DMS79 (cell line): Measurements from ENCODE around the gene MYO16.
"Not testable (repeated sequence)": the region's sequence is repeated elsewhere in the genome, so short reads cannot be mapped to it uniquely, and the experiment has no call there.

Source experiments
- DNase-seq: peaks from one replicate; lab custom pipeline; 2025; lab: John Stamatoyannopoulos, UW

MYO16 gene

DNA sequence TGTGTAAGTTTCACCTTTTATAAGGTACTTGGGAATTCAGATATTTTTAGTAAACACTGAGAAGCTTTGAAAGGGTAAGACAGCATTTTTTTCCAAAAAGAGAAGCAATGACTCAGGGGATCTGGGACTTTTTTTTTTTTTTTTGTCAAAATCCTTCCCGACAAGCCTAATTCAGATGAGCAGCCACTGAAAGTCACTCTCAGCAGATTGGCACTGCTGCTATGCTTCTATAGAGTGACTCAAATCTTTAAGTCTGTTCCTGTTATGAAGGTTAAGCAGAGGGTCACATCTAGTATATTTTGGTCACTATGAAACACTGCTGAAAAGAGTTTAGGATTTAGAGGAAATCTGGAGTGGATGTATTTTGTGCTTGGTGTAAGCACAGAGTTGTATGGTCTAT, 571.1 kb downstream of the MYO16 start:
- no peak for DNase-seq

- no peak for DNase-seq
These were observed 574.2 kb downstream of the MYO16 start for GRCh38 chr13:109203587-109203986.

- DNase-seq: no peak
These were observed 574.8 kb downstream of the MYO16 start for GRCh38 chr13:109204252-109204651.

DNA sequence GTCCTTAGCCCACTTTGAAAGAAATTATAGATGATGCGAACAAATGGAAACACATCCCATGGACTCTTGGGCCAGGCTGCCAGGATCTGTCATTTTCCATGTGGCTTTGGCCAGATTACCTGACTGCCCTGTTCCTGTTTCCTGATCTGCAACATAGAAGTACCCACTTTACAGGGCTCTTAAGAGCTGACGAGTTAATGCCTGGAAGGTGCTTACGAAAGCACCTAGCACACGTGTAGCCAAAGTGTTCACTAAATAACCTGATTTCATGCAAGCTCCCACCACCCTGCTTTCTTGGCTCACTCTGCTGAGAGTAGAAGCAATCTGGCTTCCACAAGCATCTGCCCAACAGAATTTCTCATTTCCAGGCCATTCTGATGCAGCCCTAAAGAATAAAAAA, 575.2 kb downstream of the MYO16 start:
- DNase-seq: no peak

- DNase-seq: no peak
These were observed 575.9 kb downstream of the MYO16 start for GRCh38 chr13:109205315-109205714.

- DNase-seq: no peak
These were observed 577.2 kb downstream of the MYO16 start for GRCh38 chr13:109206616-109207015.

DNA sequence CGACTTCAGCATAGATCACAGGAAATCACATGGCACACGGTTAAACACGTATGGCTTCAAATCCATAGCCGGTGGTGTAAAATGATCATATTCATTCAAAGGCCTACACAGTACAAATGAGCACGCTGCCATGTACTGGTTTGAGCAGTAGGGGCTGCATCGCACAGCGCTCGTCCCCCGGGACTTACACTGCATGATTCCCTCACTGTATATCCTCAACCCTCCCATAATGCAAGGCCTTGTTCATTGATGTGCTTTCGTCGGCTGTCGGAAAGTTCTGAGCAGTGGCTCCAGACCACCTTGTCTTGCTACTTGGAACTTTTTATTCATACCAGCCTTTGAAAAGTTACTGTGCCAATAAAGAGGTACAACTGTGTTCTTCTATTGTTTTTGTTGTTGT, 578.2 kb downstream of the MYO16 start:
- DNase-seq: no peak

- DNase-seq: no peak
These were observed 579.1 kb downstream of the MYO16 start for GRCh38 chr13:109208522-109208921.

DNA sequence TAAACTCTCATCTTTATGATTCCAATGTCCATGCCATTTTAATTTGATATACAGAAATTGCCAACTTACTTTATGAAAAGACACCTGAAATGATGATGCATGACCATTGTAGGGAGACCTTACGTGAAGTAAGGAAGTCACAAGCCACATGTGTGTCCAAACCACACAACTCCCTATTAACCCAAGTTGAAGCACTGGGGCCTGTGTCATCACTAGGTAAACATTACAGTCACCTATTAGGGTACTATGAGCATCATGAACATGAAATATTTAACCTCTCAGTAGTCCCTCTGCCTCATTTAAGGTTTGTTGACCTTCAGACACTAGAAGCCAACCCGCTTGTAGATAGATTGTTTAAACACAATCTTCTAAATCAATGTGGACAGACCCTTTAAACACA, 580.1 kb downstream of the MYO16 start:
- no peak for DNase-seq

DNA sequence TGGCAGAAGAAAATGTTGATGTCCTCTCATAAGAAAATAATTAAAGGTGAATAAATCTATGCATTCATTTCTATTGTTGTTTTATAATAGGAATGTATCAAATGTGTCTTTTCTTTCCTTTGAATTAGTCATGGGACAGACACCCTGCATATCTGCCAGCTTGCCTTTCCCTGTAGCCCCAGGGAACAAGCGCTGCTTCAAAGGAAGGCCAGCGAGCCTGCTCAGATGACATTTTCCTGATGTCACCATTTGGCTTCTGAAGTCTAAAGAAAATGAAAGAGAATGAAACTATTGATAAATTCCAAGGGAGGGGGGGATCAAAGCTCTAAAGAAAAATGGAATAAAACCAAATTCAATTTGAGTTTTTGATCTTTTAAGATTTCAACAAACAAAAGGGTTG, 582.2 kb downstream of the MYO16 start:
- DNase-seq: no peak

DNA sequence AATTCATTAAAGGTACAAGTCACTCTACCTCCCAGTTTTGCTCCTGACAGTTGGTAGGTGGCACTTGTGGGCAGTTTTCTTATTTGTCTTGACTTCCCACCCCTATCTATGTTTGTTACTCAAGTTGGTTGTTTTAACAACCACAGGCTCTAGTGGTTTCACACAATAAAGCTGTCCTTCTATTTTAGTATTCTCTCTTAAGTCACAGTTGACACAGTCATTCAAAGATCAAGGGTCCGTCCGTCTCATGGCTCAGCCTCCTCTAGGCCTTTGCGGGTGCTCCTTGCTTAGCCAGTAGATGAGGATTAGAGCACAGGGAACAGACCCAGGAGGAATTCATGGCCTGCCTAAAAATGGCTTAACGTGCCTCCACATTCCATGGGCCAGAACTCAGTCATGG, 583.2 kb downstream of the MYO16 start:
- no peak for DNase-seq

DNA sequence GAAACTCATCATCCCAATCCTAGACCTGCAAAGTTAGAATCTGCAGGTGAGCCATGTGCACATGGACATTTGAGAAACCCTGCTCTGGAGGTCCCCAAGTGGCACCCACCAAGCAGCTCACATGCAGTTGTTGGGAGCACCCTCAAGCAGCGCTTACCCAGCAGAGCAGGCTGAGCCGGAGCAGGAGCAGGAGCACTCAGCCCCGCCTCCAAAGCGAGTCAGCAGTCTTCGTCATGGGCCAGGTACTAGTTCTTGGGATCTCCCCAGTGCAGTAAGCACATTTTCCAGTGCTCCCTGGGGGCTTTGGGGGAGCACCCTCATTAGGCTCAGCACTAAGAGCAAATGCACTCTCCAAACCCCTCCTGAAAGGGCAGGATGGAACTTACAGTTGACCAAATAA, 584.3 kb downstream of the MYO16 start:
- no peak for DNase-seq

GRCh38 chr13:109214393-109214792, 585.0 kb downstream of the MYO16 start:
- DNase-seq: no peak

DNA sequence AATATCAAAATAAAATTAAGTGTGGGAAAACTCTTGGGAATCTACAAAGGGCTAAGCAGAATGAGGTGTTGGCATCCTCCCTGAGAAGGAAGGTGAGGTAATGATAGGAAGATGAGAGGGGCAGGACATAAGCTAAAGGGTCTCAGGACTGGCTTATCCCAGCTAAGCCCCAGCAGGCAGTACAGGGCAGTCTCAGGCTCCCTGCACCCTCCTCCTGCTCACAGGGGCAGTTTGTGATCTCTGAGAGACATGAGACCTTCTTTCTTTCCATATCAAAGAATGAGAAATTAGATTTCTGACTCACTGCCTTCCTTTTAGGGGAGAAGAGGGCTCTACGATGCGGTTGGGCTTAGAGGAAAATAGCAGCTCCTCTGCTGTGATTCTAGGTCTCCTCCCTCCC, 586.0 kb downstream of the MYO16 start:
- no peak for DNase-seq

- DNase-seq: not testable (repeated sequence)
These were observed 588.1 kb downstream of the MYO16 start for GRCh38 chr13:109217510-109217909.

- no peak for DNase-seq
These were observed 591.2 kb downstream of the MYO16 start for GRCh38 chr13:109220631-109221030.

GRCh38 chr13:109224033-109224432, 594.6 kb downstream of the MYO16 start:
- no peak for DNase-seq

GRCh38 chr13:109226631-109227030, 597.2 kb downstream of the MYO16 start:
- DNase-seq: no peak

DNA sequence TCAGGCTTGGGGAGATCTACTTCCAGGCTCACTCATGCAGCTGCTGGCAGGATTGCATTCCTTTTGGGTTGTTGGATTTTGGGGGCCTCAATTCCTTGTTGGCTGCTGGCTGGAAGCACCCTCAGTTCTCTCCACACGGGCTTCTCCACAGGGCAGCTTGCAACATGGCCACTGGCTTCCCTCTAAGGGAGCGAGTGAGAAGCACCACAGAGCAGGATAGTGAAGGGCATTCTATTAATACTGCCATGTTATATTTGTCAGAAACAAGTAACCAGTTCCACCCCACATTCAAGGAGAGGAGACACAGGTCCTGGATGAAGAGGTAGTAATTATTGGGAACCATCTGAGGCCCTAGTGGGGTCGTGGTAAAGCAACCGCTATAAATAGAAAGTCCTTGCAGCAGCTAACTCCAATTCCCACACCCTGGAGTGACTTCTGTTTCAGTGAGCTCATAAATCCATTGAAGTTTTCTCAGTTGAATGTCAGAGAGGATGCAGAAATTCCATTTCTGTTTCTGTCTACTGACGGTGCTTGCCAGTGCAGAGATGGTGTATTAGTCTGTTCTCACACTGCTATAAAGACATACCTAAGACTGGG, 598.0 kb downstream of the MYO16 start:
- DNase-seq: no peak

- DNase-seq: no peak
These were observed 598.8 kb downstream of the MYO16 start for GRCh38 chr13:109228211-109228610.

DNA sequence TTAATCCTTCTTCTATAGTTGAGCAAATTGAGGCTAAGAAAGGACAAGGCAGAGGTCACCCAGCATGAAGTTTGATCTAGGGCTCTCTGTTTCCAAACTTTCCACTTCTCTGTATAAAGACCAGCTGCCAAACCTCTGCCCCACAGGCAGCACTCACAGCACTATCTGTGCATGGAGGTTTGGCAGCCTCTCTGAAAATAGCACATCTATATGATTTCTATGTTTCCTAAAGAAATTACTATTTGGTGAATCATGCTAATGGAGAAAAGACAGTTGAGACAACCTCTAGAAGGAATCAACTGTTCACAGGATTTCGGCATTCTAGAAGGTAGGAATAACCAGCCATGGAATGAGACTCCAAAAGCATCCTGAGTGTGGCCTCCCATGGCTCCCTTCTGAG, 602.5 kb downstream of the MYO16 start:
- DNase-seq: no peak

DNA sequence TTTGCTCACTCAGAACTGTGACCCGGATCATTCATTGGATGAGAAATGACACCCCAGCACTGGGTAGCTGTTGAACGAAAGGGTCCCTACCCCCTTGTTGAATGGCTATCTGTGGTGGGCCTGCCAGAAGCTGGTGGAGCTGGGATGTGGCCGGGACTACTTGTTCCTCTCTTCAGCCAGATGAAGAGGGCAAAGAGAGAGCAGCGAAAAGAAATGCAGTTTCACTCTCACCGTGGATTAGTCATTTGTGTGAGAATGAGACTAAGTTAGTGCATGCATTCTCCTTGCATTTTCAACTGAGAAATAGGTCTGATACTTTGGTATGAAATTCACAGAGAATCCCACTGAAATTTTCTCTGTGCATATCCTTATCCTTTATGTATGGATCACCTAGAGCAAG, 603.9 kb downstream of the MYO16 start:
- no peak for DNase-seq

- no peak for DNase-seq
These were observed 606.5 kb downstream of the MYO16 start for GRCh38 chr13:109235901-109236300.

DNA sequence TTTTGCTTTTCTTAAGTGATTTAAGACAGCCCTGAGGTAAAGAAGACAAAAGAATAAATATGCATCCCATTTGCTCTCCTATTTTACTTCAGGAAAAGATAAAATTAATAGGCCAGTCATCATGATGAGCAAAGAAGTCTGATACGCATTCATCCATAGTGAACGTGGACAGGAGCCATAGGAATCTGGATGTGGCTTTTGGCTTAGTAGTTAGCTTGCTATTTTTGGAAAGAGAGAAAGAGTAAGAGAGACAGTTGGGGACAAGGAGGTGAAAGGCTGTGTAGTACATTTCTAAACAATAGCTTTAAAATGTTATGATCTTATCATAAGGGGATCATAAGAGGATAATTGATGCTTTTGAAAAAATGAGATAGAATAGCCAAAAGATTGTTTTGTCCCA, 611.7 kb downstream of the MYO16 start:
- DNase-seq: no peak
